Kidney (tissue), 14 donors: ENCODE results near the gene NRXN3. TPM values are rescaled to one million over a fixed set of nuclear protein-coding genes. Genes with fewer than 3 reads are reported as not detected.

Experiments
- DNase-seq, 5 donors: peaks; one replicate each; pipeline ENCODE4 v3.0.0-alpha.2; 2013 to 2020
- FAIRE-seq: peaks from 2 replicates; lab custom pipeline; 2012; peaks lifted over from hg19 to GRCh38; lab: Jason Lieb, UNC
- H3K27ac ChIP-seq, 2 donors: one replicate each; pipeline ENCODE4 v1.7.0; 2013; ENCODE audit warnings: low read depth in 2 of 2, low read length in 2 of 2, inconsistent platforms in 1 of 2
- H3K27me3 ChIP-seq: one replicate; pipeline ENCODE4 v1.7.1; 2013; ENCODE audit warnings: low read length, inconsistent platforms; ENCODE audit not compliant: control insufficient read depth, insufficient read depth
- H3K36me3 ChIP-seq, 3 donors: one replicate each; pipeline versions ENCODE4 v1.7.0 to v1.7.1; 2013; ENCODE audit warnings: low read length in 3 of 3, control low read depth in 1 of 3, inconsistent platforms in 1 of 3; ENCODE audit not compliant: insufficient read depth in 3 of 3, control insufficient read depth in 2 of 3
- H3K4me1 ChIP-seq, 3 donors: one replicate each; pipeline versions ENCODE4 v1.7.0 to v1.7.1; 2013; ENCODE audit warnings: low read length in 3 of 3, inconsistent platforms in 1 of 3, low read depth in 1 of 3; ENCODE audit not compliant: control insufficient read depth in 2 of 3, insufficient read depth in 2 of 3
- H3K4me3 ChIP-seq, 3 donors: one replicate each; pipeline versions ENCODE4 v1.7.0 to v1.8.1; 2013; ENCODE audit warnings: low read length in 3 of 3, control low read depth in 1 of 3, inconsistent platforms in 1 of 3
- H3K9ac ChIP-seq, 3 donors: one replicate each; pipeline versions ENCODE4 v1.7.0 to v1.7.1; 2013; ENCODE audit warnings: low read length in 3 of 3, control low read depth in 1 of 3, inconsistent platforms in 1 of 3
- H3K9me3 ChIP-seq, 3 donors: one replicate each; pipeline versions ENCODE4 v1.7.0 to v1.7.1; 2013; ENCODE audit warnings: low read length in 3 of 3, control low read depth in 1 of 3, inconsistent platforms in 1 of 3; ENCODE audit not compliant: control insufficient read depth in 2 of 3, insufficient read depth in 1 of 3
- intact Hi-C: fragments of 100-400 bp; cut with DNase I; formaldehyde crosslinking; loops from one replicate; pipeline ENCODE4 v1.11.1; 2022
- polyA plus RNA-seq: library from polyadenylated mRNA; stranded (reverse); fragments of 350-450 nt; fragmentation: Illumina TruSeq; extraction: RNeasy Lipid Tissue Mini Kit (QIAGEN cat#74804); gene quantifications from one replicate; pipeline ENCODE4 v1.2.3, GENCODE V29; 2014; ENCODE audit warnings: low read depth, low replicate concordance; ENCODE audit not compliant: insufficient read depth
- total RNA-seq: library from RNA; stranded (reverse); fragmentation: NEBNext Ultra II Directional; extraction: Animal tissue kit (Norgen Biotek cat#: 25700); gene quantifications from one replicate; pipeline ENCODE4 v1.2.1, GENCODE V29; 2021
- TF ChIP-seq, protein P1 (sequence below): IDR thresholded peaks from 3 replicates; pipeline ENCODE4 v1.5.1; 2012; ENCODE audit warnings: mild to moderate bottlenecking, moderate library complexity, borderline replicate concordance; ENCODE audit not compliant: insufficient read depth; ENCODE audit errors: extremely low read depth
- donor health status: control.
- donor health status: control.
- donor health status: control.
- donor health status: control.
- donor health status: control.
- donor health status: DM: yes; HTN: yes; CAD: no.
- donor health status: Normal renal cell carcinoma (clear cell type).

The NRXN3 gene
- total and polyA plus RNA-seq, 2 donors from 2014 or later = 1.5 to 2.4 TPM

DNA sequence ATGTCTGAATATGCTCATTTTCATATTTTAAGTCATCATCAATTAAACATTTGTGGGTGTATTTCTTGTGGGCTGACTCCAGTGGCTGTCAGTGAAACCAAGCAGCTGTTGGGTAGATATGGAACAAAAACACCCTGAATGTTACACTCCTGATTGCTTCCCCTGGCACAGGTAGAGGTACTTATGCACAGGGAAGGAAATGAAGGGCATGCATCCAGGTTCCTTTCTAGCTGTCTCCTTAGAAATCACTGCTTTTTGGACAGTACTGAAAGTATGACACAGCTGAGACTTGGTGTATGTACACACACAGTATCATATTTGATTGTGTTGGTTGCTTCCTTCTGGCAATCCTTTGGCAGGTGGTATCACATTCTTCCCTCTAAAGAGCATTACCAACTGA, 1034.4 kb downstream of the NRXN3 start:
- intact Hi-C loops = no loop called here
- H3K9ac ChIP-seq = no peak overlapping the region
- H3K27me3 ChIP-seq = no peaks in the 10 kb centered on the region
- no peak for DNase-seq
- H3K36me3 ChIP-seq = no peaks in the 10 kb centered on the region
- no peak for FAIRE-seq
- H3K27ac ChIP-seq = no peak overlapping the region
- TF ChIP-seq, protein P1, sequence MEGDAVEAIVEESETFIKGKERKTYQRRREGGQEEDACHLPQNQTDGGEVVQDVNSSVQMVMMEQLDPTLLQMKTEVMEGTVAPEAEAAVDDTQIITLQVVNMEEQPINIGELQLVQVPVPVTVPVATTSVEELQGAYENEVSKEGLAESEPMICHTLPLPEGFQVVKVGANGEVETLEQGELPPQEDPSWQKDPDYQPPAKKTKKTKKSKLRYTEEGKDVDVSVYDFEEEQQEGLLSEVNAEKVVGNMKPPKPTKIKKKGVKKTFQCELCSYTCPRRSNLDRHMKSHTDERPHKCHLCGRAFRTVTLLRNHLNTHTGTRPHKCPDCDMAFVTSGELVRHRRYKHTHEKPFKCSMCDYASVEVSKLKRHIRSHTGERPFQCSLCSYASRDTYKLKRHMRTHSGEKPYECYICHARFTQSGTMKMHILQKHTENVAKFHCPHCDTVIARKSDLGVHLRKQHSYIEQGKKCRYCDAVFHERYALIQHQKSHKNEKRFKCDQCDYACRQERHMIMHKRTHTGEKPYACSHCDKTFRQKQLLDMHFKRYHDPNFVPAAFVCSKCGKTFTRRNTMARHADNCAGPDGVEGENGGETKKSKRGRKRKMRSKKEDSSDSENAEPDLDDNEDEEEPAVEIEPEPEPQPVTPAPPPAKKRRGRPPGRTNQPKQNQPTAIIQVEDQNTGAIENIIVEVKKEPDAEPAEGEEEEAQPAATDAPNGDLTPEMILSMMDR = no peak
- no peaks in the 10 kb centered on the region for H3K4me1 ChIP-seq
- H3K4me3 ChIP-seq = no peak overlapping the region
- H3K9me3 ChIP-seq = no peaks in the 10 kb centered on the region

DNA sequence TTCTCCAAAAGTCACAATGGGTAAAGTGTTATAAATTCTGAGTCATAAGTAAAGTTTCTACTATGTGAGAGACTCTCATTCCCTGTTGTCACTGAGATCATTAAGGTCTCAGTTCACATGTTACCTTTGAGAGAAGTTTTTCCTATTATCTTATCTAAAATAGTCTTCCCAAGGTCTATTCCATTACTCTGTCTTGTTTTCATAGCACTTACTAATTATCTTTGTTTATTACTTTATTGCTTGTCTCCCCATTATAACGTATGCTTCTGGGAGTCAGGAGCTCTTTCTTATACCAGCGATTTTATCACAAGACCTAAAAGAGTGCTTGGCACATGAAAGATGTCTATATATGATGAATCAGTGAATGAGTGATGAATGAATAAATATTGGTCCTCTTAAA, 1039.2 kb downstream of the NRXN3 start:
- DNase-seq = no peak
- intact Hi-C loops = no loop called here
- Histone ChIP-seq H3K9ac (no peak overlapping the region), H3K4me3 (no peak overlapping the region), H3K27me3 (no peaks in the 10 kb centered on the region), H3K27ac (no peak overlapping the region), H3K4me1 (no peaks in the 10 kb centered on the region), H3K36me3 (no peaks in the 10 kb centered on the region), H3K9me3 (no peaks in the 10 kb centered on the region)
- TF ChIP-seq, protein P1 = no peak
- FAIRE-seq = no peak

DNA sequence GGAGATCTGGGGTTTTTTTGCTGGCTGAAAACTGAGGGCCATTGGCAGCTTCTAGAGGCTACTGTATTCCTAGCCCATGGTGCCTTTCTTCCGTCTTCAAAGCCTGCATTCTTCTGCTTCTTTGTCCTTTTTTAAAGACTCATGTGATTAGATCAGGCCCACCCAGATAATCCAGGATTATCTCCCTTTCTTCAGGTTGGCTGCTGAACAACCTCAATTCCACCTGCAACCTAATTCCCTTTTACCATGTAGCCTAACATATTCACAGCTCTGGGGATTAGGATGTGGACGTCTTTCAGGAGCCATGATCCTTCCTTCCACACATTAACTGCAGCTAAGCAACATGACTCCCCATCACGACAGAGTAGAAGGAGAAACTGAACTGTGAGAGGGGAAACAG, 1055.6 kb downstream of the NRXN3 start:
- intact Hi-C loops = no loop called here
- Histone ChIP-seq H3K9me3 (no peaks in the 10 kb centered on the region), H3K27ac (no peak overlapping the region)

More for the DNA sequence above, 1055.6 kb downstream of the NRXN3 start:
- DNase-seq (no peak), FAIRE-seq (no peak)
- Histone ChIP-seq H3K27me3 (no peaks in the 10 kb centered on the region), H3K4me1 (no peaks in the 10 kb centered on the region), H3K36me3 (no peaks in the 10 kb centered on the region), H3K9ac (no peak overlapping the region), H3K4me3 (no peak overlapping the region)
- TF ChIP-seq, protein P1 = no peak
